ENCODE results near the gene NSMCE3. TPM values are rescaled to one million over a fixed set of nuclear protein-coding genes. Genes with fewer than 3 reads are reported as not detected.

The NSMCE3 gene
- total and polyA plus RNA-seq, 4 donors, result 2.3 to 3.3 (median 2.8) TPM

GRCh38 chr15:29276366-29276765, 6.7 kb upstream of the NSMCE3 start:
- Histone ChIP-seq H3K27ac (ENCODE audit: low read depth in 1 of 2, low read length in 2 of 2) (no peak overlapping the region), H3K36me3 (ENCODE audit: control insufficient read depth in 4 of 4, insufficient read depth in 3 of 4, low read depth in 1 of 4, low read length in 3 of 4) (no peaks in the 10 kb centered on the region), H3K9ac (ENCODE audit: low read depth in 1 of 2, low read length in 2 of 2) (no peak overlapping the region), H3K9me3 (ENCODE audit: control insufficient read depth in 4 of 4, low read length in 3 of 4) (no peaks in the 10 kb centered on the region), H3K27me3 (ENCODE audit: control insufficient read depth in 4 of 4, insufficient read depth in 4 of 4, low read length in 3 of 4) (no peaks in the 10 kb centered on the region), H3K4me3 (ENCODE audit: low read depth in 1 of 3, low read length in 3 of 3) (no peak overlapping the region), H3K4me1 (ENCODE audit: control insufficient read depth in 4 of 4, insufficient read depth in 4 of 4, low read length in 3 of 4) (no peaks in the 10 kb centered on the region)
- no peak for DNase-seq (ENCODE audit: low spot score)
- TF ChIP-seq SP1 (IDR thresholded peaks at IDR 0.05) (no peak), HNF4G (IDR thresholded peaks at IDR 0.05) (no peak), NR2F2 (IDR thresholded peaks at IDR 0.05) (no peak), HNF4A (conservative IDR thresholded peaks at IDR 0.05) (no peak), RXRA (IDR thresholded peaks at IDR 0.05) (no peak), FOXA1 (IDR thresholded peaks at IDR 0.05) (no peak), TAF1 (conservative IDR thresholded peaks at IDR 0.05) (no peak), EGR1 (IDR thresholded peaks at IDR 0.05; ENCODE audit: low read depth in 2 of 2) (no peak)
- TF ChIP-seq, protein P1, sequence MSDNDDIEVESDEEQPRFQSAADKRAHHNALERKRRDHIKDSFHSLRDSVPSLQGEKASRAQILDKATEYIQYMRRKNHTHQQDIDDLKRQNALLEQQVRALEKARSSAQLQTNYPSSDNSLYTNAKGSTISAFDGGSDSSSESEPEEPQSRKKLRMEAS (IDR thresholded peaks at IDR 0.05), result no peak
- TF ChIP-seq, protein P2, sequence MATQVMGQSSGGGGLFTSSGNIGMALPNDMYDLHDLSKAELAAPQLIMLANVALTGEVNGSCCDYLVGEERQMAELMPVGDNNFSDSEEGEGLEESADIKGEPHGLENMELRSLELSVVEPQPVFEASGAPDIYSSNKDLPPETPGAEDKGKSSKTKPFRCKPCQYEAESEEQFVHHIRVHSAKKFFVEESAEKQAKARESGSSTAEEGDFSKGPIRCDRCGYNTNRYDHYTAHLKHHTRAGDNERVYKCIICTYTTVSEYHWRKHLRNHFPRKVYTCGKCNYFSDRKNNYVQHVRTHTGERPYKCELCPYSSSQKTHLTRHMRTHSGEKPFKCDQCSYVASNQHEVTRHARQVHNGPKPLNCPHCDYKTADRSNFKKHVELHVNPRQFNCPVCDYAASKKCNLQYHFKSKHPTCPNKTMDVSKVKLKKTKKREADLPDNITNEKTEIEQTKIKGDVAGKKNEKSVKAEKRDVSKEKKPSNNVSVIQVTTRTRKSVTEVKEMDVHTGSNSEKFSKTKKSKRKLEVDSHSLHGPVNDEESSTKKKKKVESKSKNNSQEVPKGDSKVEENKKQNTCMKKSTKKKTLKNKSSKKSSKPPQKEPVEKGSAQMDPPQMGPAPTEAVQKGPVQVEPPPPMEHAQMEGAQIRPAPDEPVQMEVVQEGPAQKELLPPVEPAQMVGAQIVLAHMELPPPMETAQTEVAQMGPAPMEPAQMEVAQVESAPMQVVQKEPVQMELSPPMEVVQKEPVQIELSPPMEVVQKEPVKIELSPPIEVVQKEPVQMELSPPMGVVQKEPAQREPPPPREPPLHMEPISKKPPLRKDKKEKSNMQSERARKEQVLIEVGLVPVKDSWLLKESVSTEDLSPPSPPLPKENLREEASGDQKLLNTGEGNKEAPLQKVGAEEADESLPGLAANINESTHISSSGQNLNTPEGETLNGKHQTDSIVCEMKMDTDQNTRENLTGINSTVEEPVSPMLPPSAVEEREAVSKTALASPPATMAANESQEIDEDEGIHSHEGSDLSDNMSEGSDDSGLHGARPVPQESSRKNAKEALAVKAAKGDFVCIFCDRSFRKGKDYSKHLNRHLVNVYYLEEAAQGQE (IDR thresholded peaks at IDR 0.05), result no peak
- 89% methylated on average over 2 of the region's 2 CpGs for WGBS

- no peak overlapping the region for H3K27ac ChIP-seq (ENCODE audit: low read depth in 1 of 2, low read length in 2 of 2)
- no peak overlapping the region for H3K9ac ChIP-seq (ENCODE audit: low read depth in 1 of 2, low read length in 2 of 2)
- no peak for DNase-seq (ENCODE audit: low spot score)
- 85% methylated on average over 1 of the region's 1 CpG for WGBS
- H3K4me3 ChIP-seq (ENCODE audit: low read depth in 1 of 3, low read length in 3 of 3), result no peak overlapping the region
- no peaks in the 10 kb centered on the region for H3K36me3 ChIP-seq (ENCODE audit: control insufficient read depth in 4 of 4, insufficient read depth in 3 of 4, low read depth in 1 of 4, low read length in 3 of 4)
- no peaks in the 10 kb centered on the region for H3K27me3 ChIP-seq (ENCODE audit: control insufficient read depth in 4 of 4, insufficient read depth in 4 of 4, low read length in 3 of 4)
- H3K4me1 ChIP-seq (ENCODE audit: control insufficient read depth in 4 of 4, insufficient read depth in 4 of 4, low read length in 3 of 4), result no peaks in the 10 kb centered on the region
- H3K9me3 ChIP-seq (ENCODE audit: control insufficient read depth in 4 of 4, low read length in 3 of 4), result no peaks in the 10 kb centered on the region
- TF ChIP-seq EGR1 (IDR thresholded peaks at IDR 0.05; ENCODE audit: low read depth in 2 of 2) (no peak), HNF4G (IDR thresholded peaks at IDR 0.05) (no peak)
These were observed 6.2 kb upstream of the NSMCE3 start for GRCh38 chr15:29275855-29276254.

DNA sequence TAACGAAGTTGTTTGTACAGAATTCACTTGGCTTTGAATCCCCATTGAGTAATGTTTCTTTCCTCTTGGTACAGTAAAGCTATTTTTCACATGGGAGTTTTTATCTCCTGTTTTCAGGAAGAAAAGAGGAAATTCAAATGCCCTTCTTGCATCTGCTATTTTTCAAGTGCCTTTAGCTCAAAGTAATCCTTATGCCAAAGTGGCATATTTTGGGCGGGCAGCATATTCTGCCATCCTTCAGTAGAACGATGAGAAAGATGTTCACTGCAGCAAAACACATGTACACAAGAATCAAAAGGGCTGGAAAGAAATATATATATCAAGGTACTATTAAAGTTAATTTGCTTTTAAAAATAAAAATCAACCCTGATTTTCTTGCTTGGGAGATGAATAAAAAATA, 5.3 kb upstream of the NSMCE3 start:
- TF ChIP-seq, protein P3, sequence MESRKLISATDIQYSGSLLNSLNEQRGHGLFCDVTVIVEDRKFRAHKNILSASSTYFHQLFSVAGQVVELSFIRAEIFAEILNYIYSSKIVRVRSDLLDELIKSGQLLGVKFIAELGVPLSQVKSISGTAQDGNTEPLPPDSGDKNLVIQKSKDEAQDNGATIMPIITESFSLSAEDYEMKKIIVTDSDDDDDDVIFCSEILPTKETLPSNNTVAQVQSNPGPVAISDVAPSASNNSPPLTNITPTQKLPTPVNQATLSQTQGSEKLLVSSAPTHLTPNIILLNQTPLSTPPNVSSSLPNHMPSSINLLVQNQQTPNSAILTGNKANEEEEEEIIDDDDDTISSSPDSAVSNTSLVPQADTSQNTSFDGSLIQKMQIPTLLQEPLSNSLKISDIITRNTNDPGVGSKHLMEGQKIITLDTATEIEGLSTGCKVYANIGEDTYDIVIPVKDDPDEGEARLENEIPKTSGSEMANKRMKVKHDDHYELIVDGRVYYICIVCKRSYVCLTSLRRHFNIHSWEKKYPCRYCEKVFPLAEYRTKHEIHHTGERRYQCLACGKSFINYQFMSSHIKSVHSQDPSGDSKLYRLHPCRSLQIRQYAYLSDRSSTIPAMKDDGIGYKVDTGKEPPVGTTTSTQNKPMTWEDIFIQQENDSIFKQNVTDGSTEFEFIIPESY (IDR thresholded peaks at IDR 0.05), result no peak
- TF ChIP-seq FOXA2 (IDR thresholded peaks at IDR 0.05), result no peak
- TF ChIP-seq SP1 (IDR thresholded peaks at IDR 0.05), result no peak
- TF ChIP-seq YY1 (IDR thresholded peaks at IDR 0.05), result no peak
- TF ChIP-seq TAF1 (conservative IDR thresholded peaks at IDR 0.05), result no peak
- TF ChIP-seq HNF4G (IDR thresholded peaks at IDR 0.05), result no peak
- TF ChIP-seq NR2F2 (IDR thresholded peaks at IDR 0.05), result no peak
- TF ChIP-seq EGR1 (IDR thresholded peaks at IDR 0.05; ENCODE audit: low read depth in 2 of 2), result no peak
- TF ChIP-seq HNF4A (conservative IDR thresholded peaks at IDR 0.05), result no peak
- TF ChIP-seq RAD21 (IDR thresholded peaks at IDR 0.05), result no peak
- 72% methylated on average over 3 of the region's 3 CpGs for WGBS

More for the DNA sequence above, 5.3 kb upstream of the NSMCE3 start:
- H3K4me3 ChIP-seq (ENCODE audit: low read depth in 1 of 3, low read length in 3 of 3), result no peak overlapping the region
- H3K27me3 ChIP-seq (ENCODE audit: control insufficient read depth in 4 of 4, insufficient read depth in 4 of 4, low read length in 3 of 4), result no peaks in the 10 kb centered on the region
- H3K27ac ChIP-seq (ENCODE audit: low read depth in 1 of 2, low read length in 2 of 2), result no peak overlapping the region
- no peaks in the 10 kb centered on the region for H3K9me3 ChIP-seq (ENCODE audit: control insufficient read depth in 4 of 4, low read length in 3 of 4)
- DNase-seq (ENCODE audit: low spot score), result no peak
- peaks cover 0 to 5% (median 0%) of the 10 kb centered on the region in 4 donors for H3K4me1 ChIP-seq (ENCODE audit: control insufficient read depth in 4 of 4, insufficient read depth in 4 of 4, low read length in 3 of 4)
- no peaks in the 10 kb centered on the region for H3K36me3 ChIP-seq (ENCODE audit: control insufficient read depth in 4 of 4, insufficient read depth in 3 of 4, low read depth in 1 of 4, low read length in 3 of 4)
- no peak overlapping the region for H3K9ac ChIP-seq (ENCODE audit: low read depth in 1 of 2, low read length in 2 of 2)
